A549 (cell line): ENCODE data around the gene INTS7. TPM values are rescaled to one million over a fixed set of nuclear protein-coding genes. Genes with fewer than 3 reads are reported as not detected.

Experiments
- ATAC-seq, 2 experiments: fragments of 200-7000 bp in 1 of 2; fragments of >200 bp in 1 of 2; cut with Nextera tagmentation in 1 of 2; cut with Tn5 transposase in 1 of 2; 3 replicates each; pipeline versions ENCODE4 v1.8.0 to v1.9.1; 2018 to 2020; ENCODE audit warnings: mild to moderate bottlenecking in 1 of 2, moderate library complexity in 1 of 2
- CTCF ChIA-PET: fragments of 300-600 bp; sonication (Branson Sonifier 250); formaldehyde crosslinking; extraction: SDS; loops from one replicate; lab custom pipeline; 2021; ENCODE audit warnings: antibody characterized with exemption, inconsistent platforms; lab: Yijun Ruan, JAX
- POLR2A ChIA-PET: fragments of 350-600 bp; formaldehyde crosslinking; extraction: SDS; loops from one replicate; lab custom pipeline; 2021; ENCODE audit warnings: antibody characterized with exemption, inconsistent platforms; lab: Yijun Ruan, JAX
- DNase-seq, 2 experiments: peaks; one replicate each; pipeline versions ENCODE4 v3.0.0 to v3.0.0-alpha.2; 2011 to 2016; ENCODE audit warnings: low read depth in 1 of 2, low spot score in 1 of 2
- FAIRE-seq: peaks from 2 replicates; lab custom pipeline; 2011; peaks lifted over from hg19 to GRCh38; lab: Jason Lieb, UNC
- H3K27ac ChIP-seq, 2 experiments: fragments of >200 bp; sonication (Bioruptor Twin); formaldehyde crosslinking; 3 replicates each; pipeline ENCODE4 v1.5.1; 2016 to 2017
- H3K4me1 ChIP-seq: fragments of >200 bp; sonication (Bioruptor Twin); formaldehyde crosslinking; 3 replicates; pipeline ENCODE4 v1.6.1; 2016
- H3K4me2 ChIP-seq: fragments of >200 bp; sonication (Bioruptor Twin); formaldehyde crosslinking; 3 replicates; pipeline ENCODE4 v1.6.1; 2016
- H3K4me3 ChIP-seq: fragments of >200 bp; sonication (Bioruptor Twin); formaldehyde crosslinking; 3 replicates; pipeline ENCODE4 v1.5.1; 2016
- H3K9me3 ChIP-seq: fragments of >200 bp; sonication (Bioruptor Twin); formaldehyde crosslinking; 3 replicates; pipeline ENCODE4 v1.6.1; 2016
- BHLHE40 ChIP-seq: IDR thresholded peaks from 2 replicates; pipeline ENCODE4 v1.6.1; 2012; ENCODE audit warnings: low read depth, low read length, inconsistent platforms
- EHMT2 ChIP-seq: fragments of 200-600 bp; sonication (generic); IDR thresholded peaks from 2 replicates; pipeline ENCODE4 v1.6.1; 2016; ENCODE audit warnings: antibody characterized with exemption, low read depth, mild to moderate bottlenecking, moderate library complexity
- FOSB ChIP-seq: fragments of 250-450 bp; sonication (Bioruptor Pico); IDR thresholded peaks from 2 replicates; pipeline ENCODE4 v1.5.0; 2020; ENCODE audit warnings: mild to moderate bottlenecking, moderate library complexity
- FOSL2 ChIP-seq, 2 experiments: fragments of 450-650 bp in 1 of 2; fragments of >200 bp in 1 of 2; sonication (Bioruptor Twin) in 1 of 2; formaldehyde crosslinking; IDR thresholded peaks; 2 replicates each; pipeline versions ENCODE4 v1.5.0 to v1.6.1; 2016 to 2020; ENCODE audit warnings: mild to moderate bottlenecking in 1 of 2, moderate library complexity in 1 of 2
- FOXS1 ChIP-seq: fragments of 250-450 bp; sonication (Bioruptor Pico); IDR thresholded peaks from 2 replicates; pipeline ENCODE4 v1.5.0; 2020; ENCODE audit warnings: mild to moderate bottlenecking, moderate library complexity
- GATA3 ChIP-seq: IDR thresholded peaks from 2 replicates; pipeline ENCODE4 v1.6.1; 2012; ENCODE audit warnings: borderline replicate concordance
- HOXA7 ChIP-seq: fragments of 250-450 bp; sonication (Bioruptor Pico); IDR thresholded peaks from 2 replicates; pipeline ENCODE4 v1.5.0; 2020; ENCODE audit warnings: mild to moderate bottlenecking, moderate library complexity
- HOXB13 ChIP-seq: fragments of 250-450 bp; sonication (Bioruptor Pico); IDR thresholded peaks from 2 replicates; pipeline ENCODE4 v1.5.0; 2020; ENCODE audit warnings: low read depth, mild to moderate bottlenecking, moderate library complexity
- KDM1A ChIP-seq: fragments of 200-600 bp; sonication (generic); IDR thresholded peaks from 2 replicates; pipeline ENCODE4 v1.6.1; 2016; ENCODE audit warnings: low read depth, mild to moderate bottlenecking
- MAFK ChIP-seq: fragments of 450-650 bp; IDR thresholded peaks from 2 replicates; pipeline ENCODE4 v1.6.1; 2014; ENCODE audit not compliant: partially characterized antibody
- NPAS2 ChIP-seq: fragments of 250-450 bp; sonication (Bioruptor Pico); IDR thresholded peaks from 2 replicates; pipeline ENCODE4 v1.8.0; 2022; ENCODE audit warnings: mild to moderate bottlenecking, moderate library complexity, borderline replicate concordance
- NR3C1 ChIP-seq: fragments of >200 bp; sonication (Bioruptor Twin); formaldehyde crosslinking; IDR thresholded peaks from 3 replicates; pipeline ENCODE4 v1.6.1; 2017
- PHF8 ChIP-seq: fragments of 200-600 bp; sonication (generic); IDR thresholded peaks from 2 replicates; pipeline ENCODE4 v1.6.1; 2016; ENCODE audit warnings: low read depth, mild to moderate bottlenecking, antibody characterized with exemption, moderate library complexity, borderline replicate concordance
- RCOR1 ChIP-seq: fragments of 150-350 bp; IDR thresholded peaks from 2 replicates; pipeline ENCODE4 v1.6.1; 2014; ENCODE audit warnings: antibody characterized with exemption, low read length, low read depth
- RNF2 ChIP-seq: fragments of 200-600 bp; sonication (generic); IDR thresholded peaks from 2 replicates; pipeline ENCODE4 v1.6.1; 2016; ENCODE audit warnings: low read depth, mild to moderate bottlenecking, antibody characterized with exemption, moderate library complexity, borderline replicate concordance
- SMC3 ChIP-seq: fragments of >200 bp; sonication (Bioruptor Twin); formaldehyde crosslinking; IDR thresholded peaks from 3 replicates; pipeline ENCODE4 v1.6.1; 2018; ENCODE audit warnings: inconsistent platforms
- SREBF2 ChIP-seq: fragments of 450-650 bp; IDR thresholded peaks from 2 replicates; pipeline ENCODE4 v1.6.1; 2014; ENCODE audit warnings: mild to moderate bottlenecking, moderate library complexity
- TP53 ChIP-seq: fragments of 250-450 bp; sonication (Bioruptor Pico); IDR thresholded peaks from 2 replicates; pipeline ENCODE4 v1.5.0; 2021; ENCODE audit warnings: mild to moderate bottlenecking, moderate library complexity
- ZNF302 ChIP-seq: fragments of 250-450 bp; sonication (Bioruptor Pico); IDR thresholded peaks from 2 replicates; pipeline ENCODE4 v1.9.0; 2021; ENCODE audit warnings: inconsistent platforms, mild to moderate bottlenecking, moderate library complexity
- WGBS: methylation state at CpG from one replicate; pipeline ENCODE4 v1.1.6; 2017; ENCODE audit errors: missing lambda C conversion rate; 5-methylcytosine and 5-hydroxymethylcytosine counted together
- polyA plus RNA-seq, 4 experiments: library from polyadenylated mRNA; depleted of rRNA in 3 of 4; stranded (reverse); fragments of >200 nt; fragmentation: RNase III in 1 of 4; extraction: RNeasy Plus Mini Kit Qiagen cat#74134 plus additional on column Dnase treatment in 1 of 4; gene quantifications; 2 replicates in 3 of 4; 3 replicates in 1 of 4; pipeline ENCODE4 v1.2.3, GENCODE V29; 2011 to 2017
- TF ChIP-seq, protein P1 (sequence below): fragments of >200 bp; sonication (Bioruptor Twin); formaldehyde crosslinking; IDR thresholded peaks from 3 replicates; pipeline ENCODE4 v1.5.1; 2016
- TF ChIP-seq, protein P2 (sequence below): IDR thresholded peaks from 2 replicates; pipeline ENCODE4 v1.6.1; 2012
- TF ChIP-seq, protein P3 (sequence below): fragments of 150-350 bp; IDR thresholded peaks from 2 replicates; pipeline ENCODE4 v1.6.1; 2014; ENCODE audit warnings: low read depth, mild to moderate bottlenecking, low read length
- TF ChIP-seq, protein P4 (sequence below): fragments of >200 bp; sonication (Bioruptor Twin); formaldehyde crosslinking; IDR thresholded peaks from 2 replicates; pipeline ENCODE4 v1.6.1; 2016

Gene INTS7
- polyA plus RNA-seq, 2 of the 4 experiments (the other 2 are of a cell fraction): 21.5 to 47.2 TPM

DNA sequence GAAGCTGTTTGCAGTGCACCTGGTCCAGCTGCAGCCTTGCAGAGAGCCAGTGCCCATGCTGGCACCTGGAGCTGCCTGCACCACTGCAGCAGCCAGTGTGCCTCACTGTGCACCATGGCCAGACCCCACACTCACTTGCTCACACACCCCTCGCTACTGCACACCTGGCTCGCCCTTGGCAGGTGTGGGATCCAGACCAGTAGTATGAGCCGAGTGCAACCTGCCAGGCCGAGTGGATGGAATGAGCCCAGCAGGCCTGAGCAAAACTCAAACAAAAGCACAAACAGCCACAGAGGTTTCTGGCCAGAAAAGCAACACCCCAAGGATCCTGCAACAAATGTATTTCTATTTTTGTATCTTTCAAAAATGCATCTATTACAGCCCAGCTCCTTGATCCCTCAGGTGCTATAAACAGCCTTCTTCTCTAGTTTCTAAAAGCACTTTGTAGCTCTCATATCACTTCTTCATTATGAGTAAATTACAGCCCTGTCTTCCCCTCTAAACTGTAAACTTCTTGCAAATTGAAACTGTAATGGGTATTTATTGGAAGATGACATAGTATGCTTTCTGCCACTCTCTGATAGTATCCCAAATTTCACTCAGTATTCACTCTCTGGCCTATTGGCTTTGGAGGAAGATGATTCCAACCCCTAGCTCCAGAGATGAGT is 132.6 kb downstream of the INTS7 start:
- Histone ChIP-seq H3K4me3 (no peak overlapping the region), H3K4me2 (no peak overlapping the region), H3K9me3 (peaks cover 10% of the 10 kb centered on the region; the same call in 2 of the 3 replicates), H3K4me1 (peaks cover under 1% of the 10 kb centered on the region; the same call in 2 of the 3 replicates), H3K27ac (no peak overlapping the region)
- FAIRE-seq (no peak), ATAC-seq (no peak), DNase-seq (no peak)
- ChIA-PET POLR2A (no interaction called here), CTCF (interaction anchor here (0.7 to 1.7 kb wide), 6 partner anchors 14 to 222 kb away, joined by 3 to 5 read pairs (median 4); no protein-coding TSS in a partner anchor)
- TF ChIP-seq FOXS1 (CRISPR knock-in tag) (no peak), NPAS2 (CRISPR knock-in tag) (no peak), NR3C1 (no peak), SMC3 (no peak), PHF8 (no peak), FOSL2 (IDR thresholded peaks at IDR 0.05) (no peak), FOSL2 (CRISPR knock-in tag; IDR thresholded peaks at IDR 0.05) (no peak), KDM1A (no peak), SREBF2 (no peak), HOXB13 (CRISPR knock-in tag) (no peak), GATA3 (no peak), ZNF302 (CRISPR knock-in tag) (no peak), EHMT2 (no peak)
- TF ChIP-seq, protein P1, sequence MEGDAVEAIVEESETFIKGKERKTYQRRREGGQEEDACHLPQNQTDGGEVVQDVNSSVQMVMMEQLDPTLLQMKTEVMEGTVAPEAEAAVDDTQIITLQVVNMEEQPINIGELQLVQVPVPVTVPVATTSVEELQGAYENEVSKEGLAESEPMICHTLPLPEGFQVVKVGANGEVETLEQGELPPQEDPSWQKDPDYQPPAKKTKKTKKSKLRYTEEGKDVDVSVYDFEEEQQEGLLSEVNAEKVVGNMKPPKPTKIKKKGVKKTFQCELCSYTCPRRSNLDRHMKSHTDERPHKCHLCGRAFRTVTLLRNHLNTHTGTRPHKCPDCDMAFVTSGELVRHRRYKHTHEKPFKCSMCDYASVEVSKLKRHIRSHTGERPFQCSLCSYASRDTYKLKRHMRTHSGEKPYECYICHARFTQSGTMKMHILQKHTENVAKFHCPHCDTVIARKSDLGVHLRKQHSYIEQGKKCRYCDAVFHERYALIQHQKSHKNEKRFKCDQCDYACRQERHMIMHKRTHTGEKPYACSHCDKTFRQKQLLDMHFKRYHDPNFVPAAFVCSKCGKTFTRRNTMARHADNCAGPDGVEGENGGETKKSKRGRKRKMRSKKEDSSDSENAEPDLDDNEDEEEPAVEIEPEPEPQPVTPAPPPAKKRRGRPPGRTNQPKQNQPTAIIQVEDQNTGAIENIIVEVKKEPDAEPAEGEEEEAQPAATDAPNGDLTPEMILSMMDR: no peak
- TF ChIP-seq, protein P2, sequence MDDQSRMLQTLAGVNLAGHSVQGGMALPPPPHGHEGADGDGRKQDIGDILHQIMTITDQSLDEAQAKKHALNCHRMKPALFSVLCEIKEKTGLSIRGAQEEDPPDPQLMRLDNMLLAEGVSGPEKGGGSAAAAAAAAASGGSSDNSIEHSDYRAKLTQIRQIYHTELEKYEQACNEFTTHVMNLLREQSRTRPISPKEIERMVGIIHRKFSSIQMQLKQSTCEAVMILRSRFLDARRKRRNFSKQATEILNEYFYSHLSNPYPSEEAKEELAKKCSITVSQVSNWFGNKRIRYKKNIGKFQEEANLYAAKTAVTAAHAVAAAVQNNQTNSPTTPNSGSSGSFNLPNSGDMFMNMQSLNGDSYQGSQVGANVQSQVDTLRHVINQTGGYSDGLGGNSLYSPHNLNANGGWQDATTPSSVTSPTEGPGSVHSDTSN: no peak
- TF ChIP-seq, protein P3, sequence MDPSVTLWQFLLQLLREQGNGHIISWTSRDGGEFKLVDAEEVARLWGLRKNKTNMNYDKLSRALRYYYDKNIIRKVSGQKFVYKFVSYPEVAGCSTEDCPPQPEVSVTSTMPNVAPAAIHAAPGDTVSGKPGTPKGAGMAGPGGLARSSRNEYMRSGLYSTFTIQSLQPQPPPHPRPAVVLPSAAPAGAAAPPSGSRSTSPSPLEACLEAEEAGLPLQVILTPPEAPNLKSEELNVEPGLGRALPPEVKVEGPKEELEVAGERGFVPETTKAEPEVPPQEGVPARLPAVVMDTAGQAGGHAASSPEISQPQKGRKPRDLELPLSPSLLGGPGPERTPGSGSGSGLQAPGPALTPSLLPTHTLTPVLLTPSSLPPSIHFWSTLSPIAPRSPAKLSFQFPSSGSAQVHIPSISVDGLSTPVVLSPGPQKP: no peak
- 88% methylated on average over 4 of the region's 4 CpGs for WGBS

DNA sequence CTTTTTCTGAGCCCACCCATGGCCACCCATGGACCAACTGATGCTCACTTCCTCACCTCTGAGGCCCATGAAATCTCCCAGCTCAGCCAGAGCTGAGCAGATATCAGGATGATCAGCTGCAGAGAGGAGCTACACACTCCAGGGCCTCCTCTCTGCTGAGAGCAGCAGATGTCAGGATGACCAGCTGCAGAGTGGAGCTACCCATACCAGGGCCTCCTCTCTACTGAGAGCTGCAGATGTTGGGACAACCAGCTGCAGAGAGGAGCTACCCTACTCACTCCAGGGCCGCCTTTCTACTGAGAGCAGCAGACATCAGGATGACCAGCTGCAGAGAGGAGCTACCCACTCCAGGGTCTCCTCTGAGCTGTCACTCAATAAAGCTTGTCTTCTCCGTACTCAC is 133.4 kb downstream of the INTS7 start:
- H3K9me3 ChIP-seq: peaks cover 10% of the 10 kb centered on the region; the same call in 2 of the 3 replicates
- FAIRE-seq (no peak), ATAC-seq (no peak), DNase-seq (no peak)
- no peak overlapping the region for H3K4me3 ChIP-seq
- 96% methylated on average over 2 of the region's 2 CpGs for WGBS
- POLR2A ChIA-PET: no interaction called here
- no peak overlapping the region for H3K4me2 ChIP-seq
- TF ChIP-seq BHLHE40 (no peak), MAFK (no peak), FOSB (no peak), RNF2 (no peak), FOSL2 (IDR thresholded peaks at IDR 0.05) (no peak), FOSL2 (CRISPR knock-in tag; IDR thresholded peaks at IDR 0.05) (no peak), SREBF2 (no peak), RCOR1 (no peak), TP53 (CRISPR knock-in tag) (no peak), KDM1A (no peak), HOXA7 (CRISPR knock-in tag) (no peak)
- TF ChIP-seq, protein P3: no peak
- TF ChIP-seq, protein P4, sequence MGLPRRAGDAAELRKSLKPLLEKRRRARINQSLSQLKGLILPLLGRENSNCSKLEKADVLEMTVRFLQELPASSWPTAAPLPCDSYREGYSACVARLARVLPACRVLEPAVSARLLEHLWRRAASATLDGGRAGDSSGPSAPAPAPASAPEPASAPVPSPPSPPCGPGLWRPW: no peak
- peaks cover 9% of the 10 kb centered on the region for H3K4me1 ChIP-seq
- H3K27ac ChIP-seq: no peak overlapping the region
- CTCF ChIA-PET: interaction anchor here (0.7 to 1.7 kb wide), 5 partner anchors 9 to 221 kb away, joined by 3 to 4 read pairs (median 3); no protein-coding TSS in a partner anchor
